Stimulated activated CD8-positive, alpha-beta memory T cell treated with anti-CD3 and anti-CD28 coated beads, Interleukin-15, amount 100 ng/mL, for 1 hour (primary cell): ENCODE measurements around the gene NECTIN4.
A peak's percentile ranks its signal among the peaks of the same experiment; 100 is the strongest.
"Not testable (repeated sequence)": the region's sequence is repeated elsewhere in the genome, so short reads cannot be mapped to it uniquely, and the experiment has no call there.

Experiments used
- DNase-seq: peaks from one replicate; pipeline ENCODE4 v3.0.0-alpha.2; 2020; ENCODE audit warnings: low read depth

The NECTIN4 gene

DNA sequence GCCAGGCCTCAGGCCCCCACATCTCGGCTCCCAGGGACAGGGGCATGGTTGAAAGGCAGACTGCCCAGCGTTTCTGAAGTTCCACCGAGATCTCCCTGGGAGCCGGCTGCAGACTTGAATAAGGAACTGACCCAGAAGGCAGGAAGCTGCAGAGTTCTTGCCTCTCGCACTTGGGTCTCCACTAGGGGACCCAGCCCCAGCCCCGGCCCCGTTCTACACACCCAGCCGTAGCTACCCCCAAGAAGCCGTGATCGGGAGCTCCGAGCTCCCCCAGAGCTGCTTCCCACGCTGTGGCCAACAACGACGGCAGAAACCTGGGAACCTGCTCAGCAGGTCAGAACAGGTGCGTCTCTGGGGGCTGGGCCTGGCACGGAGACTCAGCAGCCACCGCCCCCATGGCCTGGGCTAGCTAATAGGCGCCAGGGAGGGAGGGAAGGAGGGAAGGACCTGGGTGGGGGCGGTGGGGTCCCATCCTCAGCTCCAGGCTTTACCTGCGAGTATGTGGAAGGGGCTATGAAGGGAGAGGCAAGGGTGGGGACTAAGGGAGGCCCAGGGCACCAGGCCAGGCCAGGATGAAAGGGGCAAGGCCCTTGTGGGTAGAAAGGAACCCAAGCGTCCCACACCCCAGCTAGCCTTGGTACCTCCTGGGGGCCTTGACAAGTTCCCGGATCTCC lies at the start of gene NECTIN4:
NECTIN4 (minus strand) TSS at position 308 of the 674 bp plus-strand sequence; CDS start at position 46, 262 bp downstream.
- no peak for DNase-seq

DNA sequence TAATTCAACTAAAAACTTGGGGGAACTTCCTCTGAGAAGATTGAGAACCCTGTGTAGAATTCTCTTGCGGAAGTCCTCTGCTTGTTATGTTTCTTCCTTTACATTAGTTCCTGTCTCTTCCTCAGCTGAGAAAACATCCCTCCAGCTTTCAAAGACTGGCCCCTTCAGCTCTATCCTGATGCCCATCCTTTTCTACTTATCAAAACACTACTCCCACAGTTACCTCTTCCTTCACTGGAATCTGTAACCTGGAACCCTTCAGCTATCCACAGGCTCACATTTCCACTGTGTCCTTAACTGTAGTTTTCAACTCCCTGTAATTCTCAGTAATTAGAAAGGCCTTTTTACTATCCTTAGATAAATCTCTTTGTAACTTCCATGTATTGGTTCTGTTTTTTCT lies 49.1 kb upstream of the NECTIN4 start:
- no peak for DNase-seq

GRCh38 chr1:161137881-161138280 lies 48.5 kb upstream of the NECTIN4 start:
- no peak for DNase-seq

DNA sequence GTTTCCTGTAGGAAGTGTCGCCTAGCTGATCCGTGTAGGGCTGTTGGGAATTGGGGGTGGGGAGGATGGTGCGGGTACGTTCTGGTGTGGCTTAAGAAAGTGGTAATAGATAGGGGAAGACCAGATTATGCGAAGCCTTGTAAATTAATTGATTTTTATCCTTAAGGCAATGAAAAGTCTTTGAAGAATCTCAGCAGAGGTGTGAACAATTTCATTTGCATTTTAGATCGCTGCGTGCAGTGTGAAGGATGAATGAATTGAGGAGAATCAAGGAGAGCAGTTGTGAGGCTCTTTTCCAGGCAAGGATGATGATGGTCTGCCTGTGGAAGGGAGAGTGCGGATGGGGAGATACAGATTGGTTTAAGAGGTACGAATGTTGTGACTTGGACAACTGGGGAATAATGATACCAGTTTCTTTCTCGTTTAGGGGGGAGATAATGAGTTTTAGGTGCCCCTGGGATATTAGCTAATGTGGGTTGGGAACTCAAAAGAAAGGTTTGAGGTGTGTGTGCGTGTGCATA lies 43.9 kb upstream of the NECTIN4 start:
- DNase-seq = no peak

GRCh38 chr1:161132410-161133219 lies 43.3 kb upstream of the NECTIN4 start, which contains the start of gene DEDD:
DEDD (minus strand) TSS chr1:161132667; CDS start chr1:161124462, 8,205 bp downstream.
- peak; percentile 67 for DNase-seq

GRCh38 chr1:161131523-161132409 lies 42.4 kb upstream of the NECTIN4 start:
- no peak for DNase-seq

- DNase-seq = no peak
These were observed 40.9 kb upstream of the NECTIN4 start for GRCh38 chr1:161130266-161130665.

- DNase-seq = no peak
These were observed 39.4 kb upstream of the NECTIN4 start for GRCh38 chr1:161128591-161129420.

DNA sequence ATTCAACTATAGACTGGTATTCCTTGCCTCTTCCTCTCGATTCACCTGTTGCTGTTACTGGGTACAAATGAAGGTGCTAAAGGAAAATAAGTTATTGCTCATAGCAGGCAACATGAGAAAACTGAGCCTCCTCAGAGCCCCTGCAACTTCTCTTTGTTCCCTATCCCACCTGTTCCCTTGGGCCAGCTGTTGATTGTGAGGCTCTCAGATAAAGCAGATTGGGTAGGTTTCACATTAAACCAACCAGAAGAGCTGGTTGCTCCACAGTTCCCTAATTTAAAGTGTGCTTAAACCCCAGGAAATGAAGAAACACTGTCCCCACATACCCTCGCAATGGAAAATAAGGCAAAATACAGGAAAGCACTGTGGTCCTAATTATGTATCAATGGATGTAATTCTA lies 38.3 kb upstream of the NECTIN4 start:
- no peak for DNase-seq

DNA sequence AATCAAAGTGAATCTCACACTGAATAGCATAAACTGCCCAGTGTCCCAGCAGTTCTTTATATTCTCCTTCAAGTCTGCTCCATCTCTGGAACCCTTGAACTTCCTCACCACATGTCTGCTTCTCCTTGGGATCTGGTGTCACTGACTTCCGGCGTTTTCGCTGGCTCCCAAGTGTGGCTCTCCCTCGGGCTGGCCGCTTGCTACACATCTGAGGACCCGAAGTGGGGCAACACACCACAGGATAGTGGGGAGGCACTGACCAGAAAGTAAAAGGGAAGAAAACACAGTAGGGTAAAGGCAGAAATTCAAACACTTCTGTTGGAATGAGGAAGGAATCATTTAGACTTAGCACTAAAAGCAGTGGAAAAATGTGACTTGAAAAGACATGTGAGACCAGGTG lies 33.6 kb upstream of the NECTIN4 start:
- no peak for DNase-seq

GRCh38 chr1:161121834-161122233 lies 32.5 kb upstream of the NECTIN4 start:
- DNase-seq = no peak

DNA sequence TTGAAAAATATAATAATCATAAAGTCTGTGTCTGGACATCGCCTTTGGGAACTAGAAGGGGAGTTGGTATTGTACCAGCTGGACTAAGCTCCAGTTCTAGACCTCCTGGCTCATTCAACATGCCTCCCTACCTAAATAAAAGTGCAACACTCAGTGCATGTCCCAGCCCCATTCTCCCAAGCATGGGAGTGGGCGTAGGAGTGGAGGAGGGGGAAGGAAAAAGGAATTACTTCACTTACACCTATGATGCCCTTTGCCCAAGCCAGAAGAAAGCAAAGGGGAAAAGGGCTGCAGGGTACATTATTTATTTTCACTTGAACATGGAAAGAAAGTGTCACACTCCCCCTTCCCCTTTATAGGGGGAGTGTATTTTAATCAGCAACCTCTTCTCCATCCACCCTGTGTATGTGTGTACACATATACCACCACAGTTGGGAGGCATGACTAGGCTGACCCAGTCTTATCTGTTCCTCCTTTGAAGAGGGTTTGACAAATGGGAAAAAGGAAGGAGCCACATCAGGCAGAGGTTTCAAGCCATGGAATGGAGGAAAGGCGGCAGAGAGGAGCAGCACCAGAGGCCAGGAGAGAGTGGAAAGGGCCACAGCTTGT lies 31.8 kb upstream of the NECTIN4 start:
- DNase-seq = no peak

DNA sequence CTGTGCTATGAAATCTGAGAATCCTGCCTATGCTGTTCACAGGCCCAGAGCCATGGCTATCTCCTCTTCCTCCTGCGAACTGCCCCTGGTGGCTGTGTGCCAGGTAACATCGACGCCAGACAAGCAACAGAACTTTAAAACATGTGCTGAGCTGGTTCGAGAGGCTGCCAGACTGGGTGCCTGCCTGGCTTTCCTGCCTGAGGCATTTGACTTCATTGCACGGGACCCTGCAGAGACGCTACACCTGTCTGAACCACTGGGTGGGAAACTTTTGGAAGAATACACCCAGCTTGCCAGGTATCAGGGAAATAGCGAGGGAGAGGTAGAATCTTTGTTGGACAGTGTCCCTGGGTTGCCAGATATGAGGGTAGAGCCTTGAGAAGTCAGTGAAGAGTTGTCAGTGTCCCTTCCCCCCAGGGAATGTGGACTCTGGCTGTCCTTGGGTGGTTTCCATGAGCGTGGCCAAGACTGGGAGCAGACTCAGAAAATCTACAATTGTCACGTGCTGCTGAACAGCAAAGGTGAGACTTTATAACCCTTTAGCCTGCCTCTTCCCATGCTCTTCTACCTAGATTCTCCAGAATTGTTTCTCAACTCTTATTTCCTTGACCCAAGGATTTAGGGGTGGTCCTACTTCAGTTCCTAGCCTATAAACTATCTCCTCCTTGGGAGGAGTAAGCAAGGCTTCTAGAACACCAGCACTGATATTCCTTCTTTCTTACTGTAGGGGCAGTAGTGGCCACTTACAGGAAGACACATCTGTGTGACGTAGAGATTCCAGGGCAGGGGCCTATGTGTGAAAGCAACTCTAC lies 29.9 kb upstream of the NECTIN4 start:
- peak; percentile 12 for DNase-seq

DNA sequence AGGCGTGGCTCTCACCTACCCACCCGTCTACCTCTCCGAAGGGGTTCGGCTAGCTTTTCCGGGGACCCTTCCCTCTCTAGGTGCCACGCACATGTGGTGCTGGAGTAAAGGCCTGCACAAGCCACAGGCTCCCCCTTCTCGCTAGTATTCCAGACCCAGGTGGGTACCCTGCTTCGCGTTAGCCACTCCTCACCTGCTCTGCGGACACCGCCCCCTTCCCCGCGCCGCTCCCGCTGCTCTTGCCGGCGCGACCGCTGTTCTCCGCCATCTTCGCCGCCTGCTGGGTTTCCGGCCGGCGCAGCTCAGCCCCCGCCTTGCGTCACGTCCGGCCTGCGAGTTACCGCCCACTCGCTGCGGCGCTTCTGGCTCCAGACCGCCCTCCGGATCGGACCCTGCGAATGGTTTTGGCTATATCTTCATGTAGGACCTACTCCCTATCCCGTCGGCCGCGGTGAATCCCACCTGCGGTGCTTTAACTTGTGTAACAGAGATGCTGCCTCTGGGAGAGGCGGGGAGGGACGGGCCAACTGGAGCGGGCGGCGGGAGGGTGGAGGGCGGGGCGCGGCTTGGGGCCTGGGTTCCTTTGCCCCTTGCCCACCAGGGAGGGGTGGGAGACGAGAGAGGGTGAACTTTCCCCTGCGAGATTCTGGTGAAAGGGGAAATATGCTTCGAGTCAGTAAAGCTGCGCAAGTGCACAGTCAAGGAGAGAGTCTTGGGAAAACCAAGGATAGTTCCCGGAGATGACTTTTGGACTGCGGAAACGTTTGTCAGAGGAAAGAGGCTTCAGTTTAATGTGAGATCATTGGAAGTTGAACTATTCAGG lies 28.6 kb upstream of the NECTIN4 start, which contains the start of the genes NIT1 and PFDN2:
NIT1 (plus strand) TSS at position 347 of the 823 bp plus-strand sequence; CDS start at position 419, 72 bp downstream.
PFDN2 (minus strand) TSS at position 279 of the 823 bp plus-strand sequence; CDS start at position 268, 11 bp downstream.
- peak; percentile 65 for DNase-seq

DNA sequence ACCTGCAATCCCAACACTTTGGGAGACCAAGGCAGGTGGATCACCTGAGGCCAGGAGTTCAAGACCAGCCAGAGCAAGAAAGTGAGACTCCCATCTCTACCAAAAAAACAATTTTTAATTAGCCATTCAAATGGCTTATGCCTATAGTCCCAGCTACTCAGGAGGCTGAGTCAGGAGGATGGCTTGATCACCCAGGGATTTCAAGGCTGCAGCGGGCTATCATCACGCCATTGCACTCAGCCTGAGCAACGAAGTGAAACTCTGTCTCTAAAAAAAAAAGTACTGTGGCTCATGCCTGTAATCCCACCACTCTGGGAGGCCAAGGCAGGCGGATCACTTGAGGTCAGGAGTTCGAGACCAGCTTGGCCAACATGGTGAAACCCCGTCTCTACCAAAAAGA lies 26.6 kb upstream of the NECTIN4 start:
- not testable (repeated sequence) for DNase-seq

- no peak for DNase-seq
These were observed 25.9 kb upstream of the NECTIN4 start for GRCh38 chr1:161115132-161115711.

DNA sequence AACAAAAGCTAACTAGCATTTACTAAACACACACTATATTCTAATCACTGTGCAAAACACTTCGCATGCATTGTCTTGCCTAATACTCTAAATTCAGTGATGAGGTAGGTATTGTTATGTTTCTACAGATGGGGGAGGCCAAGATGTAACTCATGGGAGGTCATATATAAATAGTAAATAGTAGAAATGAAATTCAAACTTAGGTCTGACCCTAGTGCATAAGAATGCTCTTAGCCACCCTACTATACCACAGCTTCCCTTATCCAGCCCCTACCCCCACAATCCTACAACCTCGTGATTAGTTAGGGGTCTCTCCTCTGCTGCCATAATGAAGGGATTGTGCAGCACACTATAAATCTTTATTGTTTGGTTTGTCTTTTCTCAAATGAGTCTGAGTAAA lies 25.2 kb upstream of the NECTIN4 start:
- no peak for DNase-seq

DNA sequence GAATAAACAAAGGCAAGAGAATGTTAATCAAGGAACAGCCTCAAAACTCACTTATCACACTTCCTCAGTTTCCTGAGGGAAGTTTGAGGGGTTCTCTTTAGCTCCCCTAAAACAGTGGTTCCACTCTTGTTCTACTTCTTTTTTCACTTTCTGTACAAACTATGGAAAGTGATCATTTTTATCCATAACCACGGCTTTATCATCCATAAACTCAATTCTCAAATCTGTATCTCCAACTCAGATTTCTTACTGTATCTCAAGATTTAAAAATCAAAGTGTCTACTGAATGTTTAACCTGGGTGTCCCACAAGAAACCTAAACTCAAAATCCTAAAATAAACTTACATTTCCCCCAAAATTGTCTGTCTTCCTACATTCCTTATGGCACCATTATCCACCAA lies 24.6 kb upstream of the NECTIN4 start:
- no peak for DNase-seq
